AG10803 (cell line): ENCODE measurements around the gene ANKRD39.
A peak's percentile ranks its signal among the peaks of the same experiment; 100 is the strongest.

Source experiments
- DNase-seq: peaks from one replicate; pipeline ENCODE4 v3.0.0; 2010; ENCODE audit warnings: low read depth
- H3K4me3 ChIP-seq: 2 replicates; pipeline ENCODE4 v1.5.1; 2011; ENCODE audit warnings: mild to moderate bottlenecking, low read length, control low read depth
- CTCF ChIP-seq: conservative IDR thresholded peaks from 2 replicates; pipeline ENCODE4 v1.5.1; 2011; ENCODE audit warnings: mild to moderate bottlenecking, low read length, control low read depth, inconsistent platforms

Gene ANKRD39

GRCh38 chr2:96860065-96861029 is 2.5 kb upstream of the ANKRD39 start:
- H3K4me3 ChIP-seq = no peak overlapping the region
- DNase-seq = no peak
- no peak for TF ChIP-seq CTCF

GRCh38 chr2:96859681-96860064 is 1.9 kb upstream of the ANKRD39 start:
- TF ChIP-seq CTCF = no peak
- no peak overlapping the region for H3K4me3 ChIP-seq
- no peak for DNase-seq

DNA sequence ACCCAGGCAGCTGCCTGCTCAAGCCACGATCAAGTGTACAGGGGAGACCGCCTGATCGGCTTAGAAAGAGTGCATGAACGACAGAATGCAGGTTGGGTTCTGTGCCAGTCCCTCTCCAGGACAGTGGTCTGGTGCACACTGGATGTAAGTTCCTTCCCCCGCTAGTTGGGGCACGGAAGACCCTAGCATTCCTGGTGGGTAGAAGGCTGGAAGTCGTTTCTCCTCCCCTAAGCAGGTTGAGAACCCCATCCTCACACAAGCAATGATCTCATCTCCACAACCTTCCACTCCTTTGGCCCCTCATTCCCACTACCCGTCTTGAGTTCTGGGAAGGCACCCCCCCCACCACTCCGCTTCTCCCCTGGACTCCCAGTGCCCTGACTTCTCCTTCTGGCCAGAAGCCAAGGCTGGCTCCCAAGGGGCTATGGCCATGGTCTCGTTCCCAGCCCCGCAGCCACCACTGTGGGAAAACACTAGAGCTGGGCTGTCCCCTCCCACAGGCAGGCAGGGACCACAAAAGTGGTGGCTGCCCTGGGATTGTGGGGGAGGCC is 1.4 kb upstream of the ANKRD39 start:
- TF ChIP-seq CTCF = no peak
- no peak for DNase-seq
- no peak overlapping the region for H3K4me3 ChIP-seq

GRCh38 chr2:96856776-96857666 is 795 bp downstream of the ANKRD39 start:
- peak overlapping the region; percentile 77 for H3K4me3 ChIP-seq
- no peak for DNase-seq
- TF ChIP-seq CTCF = no peak

DNA sequence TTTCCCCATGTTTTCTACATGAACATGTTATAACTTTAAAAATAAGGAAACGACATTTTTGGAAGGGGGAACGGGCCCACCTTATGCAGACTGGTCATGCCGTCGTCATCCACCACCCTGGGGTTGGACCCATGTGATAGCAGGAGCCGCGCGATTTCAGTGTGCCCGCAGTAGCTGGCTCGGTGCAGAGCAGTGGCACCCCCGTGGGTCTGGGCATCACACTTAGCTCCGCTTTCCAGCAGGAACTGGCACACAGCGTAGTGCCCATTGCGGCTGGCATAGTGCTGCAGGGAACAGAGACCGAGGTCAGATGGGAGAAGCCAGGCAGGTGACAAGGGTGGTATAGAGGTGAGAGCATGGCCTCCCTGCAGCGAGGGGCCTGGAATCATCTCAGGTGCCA is 4.5 kb downstream of the ANKRD39 start:
- no peak for DNase-seq
- TF ChIP-seq CTCF = no peak
- H3K4me3 ChIP-seq = no peak overlapping the region

DNA sequence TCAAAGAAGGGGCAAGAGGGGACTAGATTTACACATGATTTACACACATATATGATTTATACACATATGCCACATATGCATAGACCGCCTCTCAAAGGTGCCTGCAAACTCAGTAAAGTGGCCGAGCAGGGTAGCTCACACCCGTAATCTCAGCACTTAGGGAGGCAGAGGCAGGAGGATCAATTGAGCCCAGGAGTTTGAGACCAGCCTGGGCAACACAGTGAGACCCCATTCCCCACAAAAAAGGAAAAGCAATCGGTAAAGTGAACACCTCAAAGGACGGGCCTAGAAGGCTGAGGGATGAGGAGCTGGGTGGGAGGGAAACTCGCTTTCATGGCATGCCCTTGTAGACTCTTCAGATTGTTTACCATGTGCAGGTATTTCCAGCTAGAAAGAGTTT is 5.1 kb downstream of the ANKRD39 start:
- TF ChIP-seq CTCF = no peak
- H3K4me3 ChIP-seq = no peak overlapping the region
- no peak for DNase-seq
